Thyroid gland (tissue), 4 donors: ENCODE results near the gene RADIL.

Experiments
- POLR2A ChIP-seq, 2 donors: fragments of 450-650 bp; IDR thresholded peaks; one replicate each; pipeline ENCODE4 v1.6.1; 2017; ENCODE audit warnings: antibody characterized with exemption in 2 of 2, mild to moderate bottlenecking in 2 of 2, moderate library complexity in 1 of 2
- TF ChIP-seq, protein P1 (sequence below), 6 experiments: fragments of 200-600 bp in 3 of 6; fragments of 450-650 bp in 3 of 6; sonication (generic) in 3 of 6; IDR thresholded peaks; one replicate each; pipeline ENCODE4 v1.5.1; 2016 to 2019; ENCODE audit warnings: antibody characterized with exemption in 6 of 6, mild to moderate bottlenecking in 2 of 6, inconsistent platforms in 1 of 6, moderate library complexity in 1 of 6

DNA sequence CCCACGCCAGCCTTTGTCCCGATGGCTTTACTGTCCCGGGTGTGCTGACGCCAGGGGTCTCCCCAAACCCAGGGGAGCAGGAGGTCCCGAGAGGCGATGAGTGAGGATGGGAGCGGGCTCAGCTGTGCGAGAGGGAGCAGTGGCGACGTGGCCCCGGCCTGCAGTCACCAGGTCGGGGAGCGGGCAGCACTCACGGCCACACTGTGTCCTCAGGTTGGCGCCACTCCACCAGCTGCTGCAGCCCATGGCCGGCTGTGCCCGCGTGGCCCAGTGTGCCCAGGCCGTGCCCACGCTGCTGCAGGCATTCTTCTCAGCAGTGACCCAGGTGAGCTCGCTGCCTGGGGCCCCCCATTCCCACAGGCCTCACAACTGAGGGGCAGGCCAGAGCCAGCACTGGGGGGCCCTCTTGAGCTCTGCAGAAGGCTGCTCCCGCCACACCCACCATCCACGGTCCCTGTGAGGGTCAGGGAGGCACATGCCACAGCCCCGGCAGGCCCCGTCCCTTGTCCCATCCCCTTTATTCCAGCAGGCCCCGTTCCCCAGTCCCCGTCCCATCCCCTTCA is 94.8 kb downstream of the RADIL start:
- TF ChIP-seq, protein P1, sequence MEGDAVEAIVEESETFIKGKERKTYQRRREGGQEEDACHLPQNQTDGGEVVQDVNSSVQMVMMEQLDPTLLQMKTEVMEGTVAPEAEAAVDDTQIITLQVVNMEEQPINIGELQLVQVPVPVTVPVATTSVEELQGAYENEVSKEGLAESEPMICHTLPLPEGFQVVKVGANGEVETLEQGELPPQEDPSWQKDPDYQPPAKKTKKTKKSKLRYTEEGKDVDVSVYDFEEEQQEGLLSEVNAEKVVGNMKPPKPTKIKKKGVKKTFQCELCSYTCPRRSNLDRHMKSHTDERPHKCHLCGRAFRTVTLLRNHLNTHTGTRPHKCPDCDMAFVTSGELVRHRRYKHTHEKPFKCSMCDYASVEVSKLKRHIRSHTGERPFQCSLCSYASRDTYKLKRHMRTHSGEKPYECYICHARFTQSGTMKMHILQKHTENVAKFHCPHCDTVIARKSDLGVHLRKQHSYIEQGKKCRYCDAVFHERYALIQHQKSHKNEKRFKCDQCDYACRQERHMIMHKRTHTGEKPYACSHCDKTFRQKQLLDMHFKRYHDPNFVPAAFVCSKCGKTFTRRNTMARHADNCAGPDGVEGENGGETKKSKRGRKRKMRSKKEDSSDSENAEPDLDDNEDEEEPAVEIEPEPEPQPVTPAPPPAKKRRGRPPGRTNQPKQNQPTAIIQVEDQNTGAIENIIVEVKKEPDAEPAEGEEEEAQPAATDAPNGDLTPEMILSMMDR (IDR thresholded peaks at IDR 0.05), result no peak
- no peak for TF ChIP-seq POLR2A (IDR thresholded peaks at IDR 0.05)
